Measurements from ENCODE around the gene S100PBP. TPM values are rescaled to one million over a fixed set of nuclear protein-coding genes. Genes with fewer than 3 reads are reported as not detected.

The S100PBP gene
- total and polyA plus RNA-seq, 10 of the 15 experiments (the other 5 are each of a cell fraction or from before 2014, with no cell fraction given) = 17.0 to 98.3 (median 40.6) TPM

- TF ChIP-seq HSF1 (IDR thresholded peaks at IDR 0.05; ENCODE audit: low read depth, low read length) = 0 out of 2 replicates have a peak, but pooled peaks have one; percentile 28
- TF ChIP-seq EED (IDR thresholded peaks at IDR 0.05; ENCODE audit: low read depth) = peak; percentile 45; the same call in 1 of the 2 replicates
- no peak for TF ChIP-seq JUNB (IDR thresholded peaks at IDR 0.05)
- TF ChIP-seq RBBP5 (conservative IDR thresholded peaks at IDR 0.05) = no peak
- TF ChIP-seq MXI1 (IDR thresholded peaks at IDR 0.05; ENCODE audit: low read depth, low read length) = peak; percentile 99
- peak; percentile 93 for TF ChIP-seq SP1 (IDR thresholded peaks at IDR 0.05; ENCODE audit: low read depth, low read length)
- TF ChIP-seq IRF3 (IDR thresholded peaks at IDR 0.05) = 0 out of 2 replicates have a peak, but pooled peaks have one; percentile 15
- peak; percentile 86 for TF ChIP-seq TARDBP (IDR thresholded peaks at IDR 0.05; ENCODE audit: borderline replicate concordance)
- no peak for TF ChIP-seq RFX5 (IDR thresholded peaks at IDR 0.05; ENCODE audit: low read depth, low read length)
- TF ChIP-seq FOXK2 (IDR thresholded peaks at IDR 0.05) = no peak; the same call in 1 of the 2 replicates
- TF ChIP-seq CEBPB (IDR thresholded peaks at IDR 0.05; ENCODE audit: borderline replicate concordance in 1 of 2, low read depth in 2 of 2, low read length in 2 of 2) = peak in 1 of 2 experiments; percentile 96; a peak in 2 of 4 replicates
- TF ChIP-seq KAT2A (conservative IDR thresholded peaks at IDR 0.05; ENCODE audit: control insufficient read depth, low read depth, low read length) = no peak
- TF ChIP-seq RUNX3 (IDR thresholded peaks at IDR 0.05; ENCODE audit: low read length) = peak; percentile 68
- no peak for TF ChIP-seq USF1 (IDR thresholded peaks at IDR 0.05; ENCODE audit: borderline replicate concordance, extremely low read length, insufficient read depth, low read depth, low read length)
- TF ChIP-seq ZZZ3 (IDR thresholded peaks at IDR 0.05; ENCODE audit: control insufficient read depth, insufficient read length, low read depth) = no peak
- peak; percentile 32; the same call in 1 of the 2 replicates for TF ChIP-seq BCL11A (IDR thresholded peaks at IDR 0.05; ENCODE audit: low read depth, low read length)
- TF ChIP-seq PKNOX1 (IDR thresholded peaks at IDR 0.05) = peak; percentile 98
- TF ChIP-seq ZNF622 (IDR thresholded peaks at IDR 0.05) = no peak
- TF ChIP-seq ATF7 (IDR thresholded peaks at IDR 0.05; ENCODE audit: low read depth) = peak; percentile 85
- TF ChIP-seq HDAC2 (IDR thresholded peaks at IDR 0.05) = no peak
- no peak for TF ChIP-seq RAD21 (IDR thresholded peaks at IDR 0.05; ENCODE audit: insufficient read depth, low read depth, low read length)
- TF ChIP-seq ASH2L (IDR thresholded peaks at IDR 0.05; ENCODE audit: borderline replicate concordance, low read depth) = no peak; the same call in 1 of the 2 replicates
- TF ChIP-seq NFXL1 (IDR thresholded peaks at IDR 0.05; ENCODE audit: borderline replicate concordance) = no peak
- TF ChIP-seq IKZF1 (conservative IDR thresholded peaks at IDR 0.05) = peak; percentile 86
- peak; percentile 94; the same call in 1 of the 2 replicates for TF ChIP-seq RB1 (IDR thresholded peaks at IDR 0.05; ENCODE audit: borderline replicate concordance)
- TF ChIP-seq ZNF217 (IDR thresholded peaks at IDR 0.05) = no peak
- TF ChIP-seq SREBF2 (IDR thresholded peaks at IDR 0.05; ENCODE audit: low read length) = no peak
- no peak for TF ChIP-seq ZNF24 (IDR thresholded peaks at IDR 0.05)
- peak; percentile 93 for TF ChIP-seq TCF3 (IDR thresholded peaks at IDR 0.05; ENCODE audit: borderline replicate concordance, insufficient read depth, low read depth, low read length)
Observed at GRCh38 chr1:32817159-32817814, at the start of gene S100PBP, which contains the start of gene YARS1 (continued).

Measured in GM12878 (cell line).